ENCODE measurements around the gene ENPP6.

ENPP6 gene

GRCh38 chr4:184102488-184102887, 115.2 kb downstream of the ENPP6 start:
- DNase-seq = no peak

GRCh38 chr4:184101711-184102110, 116.0 kb downstream of the ENPP6 start:
- DNase-seq = no peak

GRCh38 chr4:184100297-184100885, 117.3 kb downstream of the ENPP6 start:
- DNase-seq = peak; percentile 0 to 3

- DNase-seq = no peak
Measured at GRCh38 chr4:184099535-184099966, 118.1 kb downstream of the ENPP6 start.

- no peak for DNase-seq
Measured at GRCh38 chr4:184099000-184099399, 118.7 kb downstream of the ENPP6 start.

GRCh38 chr4:184097815-184098214, 119.9 kb downstream of the ENPP6 start:
- no peak for DNase-seq

- DNase-seq = no peak
Measured at GRCh38 chr4:184097241-184097605, 120.5 kb downstream of the ENPP6 start.

- no peak for DNase-seq
Measured at GRCh38 chr4:184096561-184097240, 121.0 kb downstream of the ENPP6 start.

- DNase-seq = no peak
Measured at GRCh38 chr4:184094532-184095159, 123.0 kb downstream of the ENPP6 start.

GRCh38 chr4:184091986-184092385, 125.7 kb downstream of the ENPP6 start:
- DNase-seq = no peak

GRCh38 chr4:184090571-184090970, 127.1 kb downstream of the ENPP6 start:
- DNase-seq = no peak

- DNase-seq = no peak
Measured at GRCh38 chr4:184080674-184081073, 137.0 kb downstream of the ENPP6 start.

GRCh38 chr4:184074677-184075388, 142.8 kb downstream of the ENPP6 start:
- DNase-seq = no peak

- DNase-seq = no peak
Measured at GRCh38 chr4:184067931-184068554, 149.6 kb downstream of the ENPP6 start.

- no peak for DNase-seq
Measured at GRCh38 chr4:184066584-184067300, 150.9 kb downstream of the ENPP6 start.

- DNase-seq = no peak
Measured at GRCh38 chr4:184064877-184065276, 152.8 kb downstream of the ENPP6 start.

- DNase-seq = no peak
Measured at GRCh38 chr4:184062769-184063168, 154.9 kb downstream of the ENPP6 start.

- no peak for DNase-seq
Measured at GRCh38 chr4:184061582-184061981, 156.1 kb downstream of the ENPP6 start.

- DNase-seq = no peak
Measured at GRCh38 chr4:184059099-184059498, 158.6 kb downstream of the ENPP6 start.

GRCh38 chr4:184058026-184058425, 159.6 kb downstream of the ENPP6 start:
- DNase-seq = no peak

GRCh38 chr4:184056877-184057276, 160.8 kb downstream of the ENPP6 start:
- DNase-seq = no peak

GRCh38 chr4:184053434-184053833, 164.2 kb downstream of the ENPP6 start:
- DNase-seq = no peak

GRCh38 chr4:184052616-184053015, 165.1 kb downstream of the ENPP6 start:
- DNase-seq = no peak
